HepG2 (cell line): Measurements from ENCODE around the gene STK32B. TPM values are rescaled to one million over a fixed set of nuclear protein-coding genes. Genes with fewer than 3 reads are reported as not detected.

Source experiments
- ATAC-seq: fragments of 200-7000 bp; cut with Tn5 transposase; 3 replicates; pipeline ENCODE4 v1.9.1; 2020; ENCODE audit warnings: mild to moderate bottlenecking, moderate library complexity
- BruUV-seq: library from RNA; stranded (reverse); fragments of 400-500 nt; replicated peaks from 2 replicates; lab custom pipeline; 2021; lab: Mats Ljungman, UMichigan
- CTCF ChIA-PET: fragments of 300-600 bp; formaldehyde crosslinking; extraction: SDS; loops from one replicate; lab custom pipeline; 2021; ENCODE audit warnings: low total read pairs, inconsistent platforms, low intra/inter-chr PET ratio; lab: Yijun Ruan, JAX
- POLR2A ChIA-PET: fragments of 350-600 bp; sonication (Branson Sonifier 250); formaldehyde crosslinking; loops from one replicate; lab custom pipeline; 2020; ENCODE audit warnings: antibody characterized with exemption, inconsistent platforms; lab: Yijun Ruan, JAX
- DNase-seq: peaks from one replicate; pipeline ENCODE4 v3.0.0-alpha.2; 2015; ENCODE audit warnings: low spot score
- FAIRE-seq: peaks from 3 replicates; lab custom pipeline; 2011; peaks lifted over from hg19 to GRCh38; lab: Jason Lieb, UNC
- H2AFZ ChIP-seq: one replicate; pipeline ENCODE4 v1.6.1; 2011; ENCODE audit warnings: low read length, inconsistent platforms
- H3K27ac ChIP-seq: fragments of 300-600 bp; 3 replicates; pipeline ENCODE4 v1.8.0; 2011; ENCODE audit warnings: mixed run types, mild to moderate bottlenecking, mixed read lengths, low read length, inconsistent platforms; ENCODE audit not compliant: insufficient read depth; ENCODE audit errors: extremely low read length
- H3K27me3 ChIP-seq, 2 experiments: fragments of 200-600 bp in 1 of 2; 2 replicates in 1 of 2; 3 replicates in 1 of 2; pipeline versions ENCODE4 v1.6.0 to v1.8.0; 2011; ENCODE audit warnings: low read length in 2 of 2, mild to moderate bottlenecking in 2 of 2, moderate library complexity in 2 of 2, inconsistent platforms in 1 of 2; ENCODE audit not compliant: insufficient read depth in 2 of 2, control insufficient read depth in 1 of 2
- H3K36me3 ChIP-seq, 2 experiments: fragments of 200-600 bp in 1 of 2; replicated peaks in 1 of 2; 2 replicates in 1 of 2; 3 replicates in 1 of 2; pipeline versions ENCODE4 v1.5.1 to v1.8.0; 2011; ENCODE audit warnings: low read length in 2 of 2, inconsistent platforms in 1 of 2; ENCODE audit not compliant: insufficient read depth in 2 of 2, control insufficient read depth in 1 of 2
- H3K4me1 ChIP-seq: 2 replicates; pipeline ENCODE4 v1.5.1; 2012; ENCODE audit warnings: low read length, inconsistent platforms; ENCODE audit not compliant: insufficient read depth
- H3K4me2 ChIP-seq: 2 replicates; pipeline ENCODE4 v1.6.0; 2011; ENCODE audit warnings: low read depth, low read length, inconsistent platforms
- H3K4me3 ChIP-seq, 3 experiments: fragments of 200-600 bp in 1 of 3; sonication (generic), shearing (Covaris generic) in 1 of 3; replicated peaks in 1 of 3; 2 replicates each; pipeline ENCODE4 v1.5.1; 2011 to 2016; ENCODE audit warnings: low read length in 3 of 3, inconsistent platforms in 2 of 3, low read depth in 2 of 3, mild to moderate bottlenecking in 2 of 3, control low read depth in 1 of 3, mixed read lengths in 1 of 3; ENCODE audit not compliant: insufficient read depth in 1 of 3
- H3K79me2 ChIP-seq: one replicate; pipeline ENCODE4 v1.6.1; 2011; ENCODE audit warnings: low read length, inconsistent platforms; ENCODE audit not compliant: insufficient read depth
- H3K9ac ChIP-seq: 2 replicates; pipeline ENCODE4 v1.6.0; 2011; ENCODE audit warnings: mild to moderate bottlenecking, low read depth, low read length, inconsistent platforms; ENCODE audit not compliant: insufficient read depth
- H3K9me3 ChIP-seq: 2 replicates; pipeline ENCODE4 v1.5.1; 2012; ENCODE audit warnings: mild to moderate bottlenecking, low read length
- H4K20me1 ChIP-seq: 2 replicates; pipeline ENCODE4 v1.6.0; 2011; ENCODE audit warnings: inconsistent platforms, mild to moderate bottlenecking, low read length, moderate library complexity; ENCODE audit not compliant: insufficient read depth
- FOXK1 ChIP-seq: sonication (generic); formaldehyde crosslinking; IDR thresholded peaks from 2 replicates; pipeline ENCODE4 v1.4.0; 2020; ENCODE audit warnings: low read depth, missing genetic modification reagents, borderline replicate concordance
- HOXA5 ChIP-seq: sonication (generic); formaldehyde crosslinking; IDR thresholded peaks from 2 replicates; pipeline ENCODE4 v1.4.0; 2020; ENCODE audit warnings: missing genetic modification reagents
- RFX1 ChIP-seq: fragments of 450-650 bp; IDR thresholded peaks from 2 replicates; pipeline ENCODE4 v1.6.1; 2017
- RFX5 ChIP-seq: IDR thresholded peaks from 2 replicates; pipeline ENCODE4 v1.6.1; 2011; ENCODE audit warnings: low read depth, low read length, improper control_type of control experiment
- SALL2 ChIP-seq: sonication (generic); formaldehyde crosslinking; IDR thresholded peaks from 2 replicates; pipeline ENCODE4 v1.8.1; 2023; ENCODE audit warnings: mild to moderate bottlenecking, missing genetic modification reagents, inconsistent platforms
- TCF7 ChIP-seq: sonication (generic); IDR thresholded peaks from 2 replicates; pipeline ENCODE4 v1.6.1; 2016; ENCODE audit warnings: antibody characterized with exemption, low read depth
- ZNF367 ChIP-seq: sonication (generic); formaldehyde crosslinking; IDR thresholded peaks from 2 replicates; pipeline ENCODE4 v1.4.0; 2020; ENCODE audit warnings: missing genetic modification reagents, borderline replicate concordance
- ZNF597 ChIP-seq: sonication (generic); formaldehyde crosslinking; IDR thresholded peaks from 2 replicates; pipeline ENCODE4 v1.5.0; 2020; ENCODE audit warnings: missing genetic modification reagents
- ZNF652 ChIP-seq: IDR thresholded peaks from 2 replicates; pipeline ENCODE4 v1.6.1; 2016; ENCODE audit warnings: low read depth, borderline replicate concordance
- WGBS: methylation state at CpG from one replicate; pipeline ENCODE4 v1.1.6; 2017; ENCODE audit warnings: low lambda C conversion rate; 5-methylcytosine and 5-hydroxymethylcytosine counted together
- in situ Hi-C: cut with HindIII; loops from 2 replicates; pipeline ENCODE4 v1.10.0; 2017; ENCODE audit warnings: low pct_unique_long_range_greater_than_20kb; ENCODE audit not compliant: extremely low pct_ligation_motif_present
- intact Hi-C: fragments of 100-400 bp; cut with micrococcal nuclease; formaldehyde crosslinking; loops from one replicate; pipeline ENCODE4 v1.10.0; 2022; ENCODE audit not compliant: unreplicated experiment
- polyA plus RNA-seq, 8 experiments: library from polyadenylated mRNA; depleted of rRNA in 3 of 8; stranded (reverse) in 7 of 8; unstranded in 1 of 8; fragments of >200 nt; fragmentation: Illumina TruSeq in 4 of 8; extraction: Trizol in 4 of 8; gene quantifications; 2 replicates each; pipeline versions ENCODE4 v1.2.1 to v1.2.3, GENCODE V29; 2011 to 2016; ENCODE audit warnings: low read depth in 4 of 8, missing spikeins in 1 of 8, mixed read lengths in 1 of 8; ENCODE audit not compliant: insufficient read depth in 1 of 8
- total RNA-seq, 5 experiments: library from RNA; depleted of rRNA; stranded (reverse); fragments of >200 nt; fragmentation: Illumina TruSeq; extraction: Trizol; gene quantifications; 2 replicates each; pipeline ENCODE4 v1.2.3, GENCODE V29; 2016; ENCODE audit warnings: low read depth in 1 of 5

The STK32B gene
- total and polyA plus RNA-seq, 2 of the 13 experiments (the other 11 are each of a cell fraction or from before 2014, with no cell fraction given), result not detected

- Histone ChIP-seq H3K27ac (no peak overlapping the region), H3K4me1 (peaks cover 11% of the 10 kb centered on the region), H3K9me3 (no peaks in the 10 kb centered on the region), H3K79me2 (no peaks in the 10 kb centered on the region), H3K36me3 (no peaks in the 10 kb centered on the region), H2AFZ (no peak overlapping the region), H3K27me3 (peaks cover 2 to 5% of the 10 kb centered on the region in 2 experiments; a peak in 1 of 5 replicates), H3K4me3 (no peak overlapping the region), H3K9ac (no peak overlapping the region), H3K4me2 (no peak overlapping the region), H4K20me1 (no peaks in the 10 kb centered on the region)
- BruUV-seq, result no TSS peak
- DNase-seq (peak; percentile 46), FAIRE-seq (peak; percentile 56), ATAC-seq (no peak; the same call in 2 of the 3 replicates)
- POLR2A ChIA-PET, result interaction anchor here (0.5 kb wide), 1 partner anchor 191 kb away, joined by 3 read pairs; no protein-coding TSS in a partner anchor
- TF ChIP-seq FOXK1 (CRISPR knock-in tag), result no peak
- TF ChIP-seq SALL2 (CRISPR knock-in tag), result no peak
- TF ChIP-seq TCF7, result peak; percentile 38; the same call in 1 of the 2 replicates
- TF ChIP-seq ZNF652 (CRISPR knock-in tag), result peak; percentile 79
- no peak for TF ChIP-seq ZNF597
- no peak for TF ChIP-seq HOXA5 (CRISPR knock-in tag)
- TF ChIP-seq ZNF367 (CRISPR knock-in tag), result no peak
- no peak for TF ChIP-seq RFX5
- TF ChIP-seq RFX1, result no peak
- 0% methylated on average over 5 of the region's 5 CpGs for WGBS
- in situ Hi-C loops, result loop anchor here (5.0 to 10.0 kb wide), 3 partner anchors 90 to 760 kb away; no protein-coding TSS in a partner anchor
- intact Hi-C loops, result loop anchor here (5.0 kb wide), 1 partner anchor 738 kb away; no protein-coding TSS in a partner anchor
- CTCF ChIA-PET, result no interaction called here
These were observed 3.3 kb downstream of the STK32B start for GRCh38 chr4:5054532-5054931.
